HepG2 (cell line): Measurements from ENCODE around the gene SERPINB7.

ENCODE experiments used
- CAMTA2 ChIP-seq: sonication (generic); formaldehyde crosslinking; IDR thresholded peaks from 2 replicates; pipeline ENCODE4 v1.4.0; 2020; ENCODE audit warnings: mild to moderate bottlenecking, missing genetic modification reagents, borderline replicate concordance
- FOXM1 ChIP-seq: sonication (generic); formaldehyde crosslinking; IDR thresholded peaks from 2 replicates; pipeline ENCODE4 v1.5.0; 2020; ENCODE audit warnings: missing genetic modification reagents
- JUND ChIP-seq: sonication (generic); formaldehyde crosslinking; IDR thresholded peaks from 2 replicates; pipeline ENCODE4 v1.8.0; 2022; ENCODE audit warnings: mild to moderate bottlenecking, missing genetic modification reagents
- POLR2A ChIP-seq, 2 experiments: IDR thresholded peaks; 2 replicates each; pipeline ENCODE4 v1.6.1; 2011; ENCODE audit warnings: low read depth in 2 of 2, low read length in 2 of 2, mild to moderate bottlenecking in 1 of 2, moderate library complexity in 1 of 2; ENCODE audit not compliant: insufficient read depth in 1 of 2
- RFX5 ChIP-seq: IDR thresholded peaks from 2 replicates; pipeline ENCODE4 v1.6.1; 2011; ENCODE audit warnings: low read depth, low read length, improper control_type of control experiment
- SNRNP70 ChIP-seq: fragments of 200-400 bp; formaldehyde crosslinking; IDR thresholded peaks from 2 replicates; pipeline ENCODE4 v1.6.1; 2017; ENCODE audit warnings: mild to moderate bottlenecking, low read depth, low read length, moderate library complexity
- TAF1 ChIP-seq: sonication (generic); formaldehyde crosslinking; IDR thresholded peaks from 2 replicates; pipeline ENCODE4 v1.4.0; 2020; ENCODE audit warnings: missing genetic modification reagents
- ZBTB3 ChIP-seq: sonication (generic); formaldehyde crosslinking; IDR thresholded peaks from 2 replicates; pipeline ENCODE4 v1.4.0; 2020; ENCODE audit warnings: low read depth, mild to moderate bottlenecking, moderate library complexity, missing genetic modification reagents, borderline replicate concordance
- ZC3H13 ChIP-seq: sonication (generic); formaldehyde crosslinking; IDR thresholded peaks from 2 replicates; pipeline ENCODE4 v1.8.1; 2023; ENCODE audit warnings: mild to moderate bottlenecking, missing genetic modification reagents, moderate library complexity
- ZFP41 ChIP-seq: sonication (generic); formaldehyde crosslinking; IDR thresholded peaks from 2 replicates; pipeline ENCODE4 v1.4.0; 2020; ENCODE audit warnings: mild to moderate bottlenecking, missing genetic modification reagents, borderline replicate concordance
- ZNF3 ChIP-seq: IDR thresholded peaks from 2 replicates; pipeline ENCODE4 v1.7.0; 2017; ENCODE audit warnings: inconsistent platforms
- TF ChIP-seq, protein P1 (sequence below): IDR thresholded peaks from 2 replicates; pipeline ENCODE4 v1.6.1; 2016; ENCODE audit warnings: mild to moderate bottlenecking

DNA sequence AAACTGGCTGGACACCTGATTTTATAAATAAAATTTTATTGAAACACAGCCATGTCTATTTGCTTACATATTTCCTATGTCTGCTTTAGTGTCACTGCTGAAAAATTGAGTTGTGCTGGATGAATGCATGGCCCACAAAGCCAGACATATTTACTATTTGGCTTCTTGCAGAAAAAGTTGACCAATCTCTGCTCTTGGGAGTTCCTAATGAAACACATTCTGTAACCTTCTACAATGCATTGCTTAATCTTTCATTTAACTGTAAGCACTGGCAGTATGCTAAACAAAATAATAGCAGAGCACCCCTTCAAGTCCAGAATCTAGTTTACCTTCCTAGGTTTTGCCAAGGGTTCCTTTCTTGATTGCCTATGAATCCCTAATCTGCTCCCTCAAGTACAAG, 17.7 kb upstream of the SERPINB7 start:
- TF ChIP-seq ZBTB3 (CRISPR knock-in tag) (no peak), SNRNP70 (no peak), RFX5 (no peak), TAF1 (no peak), ZC3H13 (CRISPR knock-in tag) (no peak), ZNF3 (CRISPR knock-in tag) (no peak), ZFP41 (CRISPR knock-in tag) (no peak), JUND (CRISPR knock-in tag) (no peak), POLR2A (IDR thresholded peaks at IDR 0.05; ENCODE audit: insufficient read depth in 1 of 2, low read depth in 2 of 2, low read length in 2 of 2) (no peak), FOXM1 (CRISPR knock-in tag) (no peak), CAMTA2 (CRISPR knock-in tag) (no peak)
- TF ChIP-seq, protein P1, sequence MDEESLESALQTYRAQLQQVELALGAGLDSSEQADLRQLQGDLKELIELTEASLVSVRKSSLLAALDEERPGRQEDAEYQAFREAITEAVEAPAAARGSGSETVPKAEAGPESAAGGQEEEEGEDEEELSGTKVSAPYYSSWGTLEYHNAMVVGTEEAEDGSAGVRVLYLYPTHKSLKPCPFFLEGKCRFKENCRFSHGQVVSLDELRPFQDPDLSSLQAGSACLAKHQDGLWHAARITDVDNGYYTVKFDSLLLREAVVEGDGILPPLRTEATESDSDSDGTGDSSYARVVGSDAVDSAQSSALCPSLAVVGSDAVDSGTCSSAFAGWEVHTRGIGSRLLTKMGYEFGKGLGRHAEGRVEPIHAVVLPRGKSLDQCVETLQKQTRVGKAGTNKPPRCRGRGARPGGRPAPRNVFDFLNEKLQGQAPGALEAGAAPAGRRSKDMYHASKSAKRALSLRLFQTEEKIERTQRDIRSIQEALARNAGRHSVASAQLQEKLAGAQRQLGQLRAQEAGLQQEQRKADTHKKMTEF: no peak
